GM23338 (cell line): ENCODE results near the gene TSPAN4.

Experiments used
- CREB1 ChIP-seq: fragments of 250-450 bp; sonication (Bioruptor Pico); IDR thresholded peaks from 2 replicates; pipeline ENCODE4 v1.5.0; 2020; ENCODE audit warnings: low read depth, mild to moderate bottlenecking, moderate library complexity
- EZH2 ChIP-seq: fragments of 200-600 bp; sonication (generic); IDR thresholded peaks from one replicate; pipeline ENCODE4 v1.8.0; 2017; ENCODE audit warnings: antibody characterized with exemption, mild to moderate bottlenecking, low read depth; ENCODE audit not compliant: unreplicated experiment
- EZH2phosphoT487 ChIP-seq: fragments of 200-600 bp; sonication (generic); IDR thresholded peaks from one replicate; pipeline ENCODE4 v1.8.1; 2018; ENCODE audit warnings: antibody characterized with exemption; ENCODE audit not compliant: unreplicated experiment
- JUNB ChIP-seq: IDR thresholded peaks from one replicate; pipeline ENCODE4 v1.6.1; 2016; ENCODE audit warnings: antibody characterized with exemption; ENCODE audit not compliant: unreplicated experiment
- NANOG ChIP-seq: IDR thresholded peaks from 2 replicates; pipeline ENCODE4 v1.6.1; 2016; ENCODE audit warnings: antibody characterized with exemption, borderline replicate concordance
- POLR2AphosphoS5 ChIP-seq: IDR thresholded peaks from 2 replicates; pipeline ENCODE4 v1.6.1; 2016; ENCODE audit warnings: antibody characterized with exemption, low read depth
- REST ChIP-seq: IDR thresholded peaks from one replicate; pipeline ENCODE4 v1.6.1; 2018; ENCODE audit warnings: antibody characterized with exemption; ENCODE audit not compliant: unreplicated experiment
- STAT1 ChIP-seq: IDR thresholded peaks from one replicate; pipeline ENCODE4 v1.6.1; 2016; ENCODE audit warnings: antibody characterized with exemption; ENCODE audit not compliant: unreplicated experiment
- ZNF114 ChIP-seq: fragments of 250-450 bp; sonication (Bioruptor Pico); IDR thresholded peaks from 2 replicates; pipeline ENCODE4 v1.5.0; 2020; ENCODE audit warnings: mild to moderate bottlenecking, moderate library complexity
- ZNF331 ChIP-seq: fragments of 250-450 bp; sonication (Bioruptor Pico); IDR thresholded peaks from 2 replicates; pipeline ENCODE4 v1.5.0; 2020; ENCODE audit warnings: low read depth, mild to moderate bottlenecking, moderate library complexity
- ZNF462 ChIP-seq: fragments of 250-450 bp; sonication (Bioruptor Pico); IDR thresholded peaks from 2 replicates; pipeline ENCODE4 v1.5.0; 2020; ENCODE audit warnings: mild to moderate bottlenecking, moderate library complexity
- TF ChIP-seq, protein P1 (sequence below), 2 experiments: fragments of 200-600 bp in 1 of 2; sonication (generic) in 1 of 2; conservative IDR thresholded peaks; 2 replicates each; pipeline versions ENCODE4 v1.5.1 to v1.6.1; 2016 to 2017; ENCODE audit warnings: antibody characterized with exemption in 2 of 2, low read depth in 2 of 2, mild to moderate bottlenecking in 2 of 2, moderate library complexity in 1 of 2
- TF ChIP-seq, protein P2 (sequence below): IDR thresholded peaks from 2 replicates; pipeline ENCODE4 v1.6.1; 2016; ENCODE audit warnings: antibody characterized with exemption

DNA sequence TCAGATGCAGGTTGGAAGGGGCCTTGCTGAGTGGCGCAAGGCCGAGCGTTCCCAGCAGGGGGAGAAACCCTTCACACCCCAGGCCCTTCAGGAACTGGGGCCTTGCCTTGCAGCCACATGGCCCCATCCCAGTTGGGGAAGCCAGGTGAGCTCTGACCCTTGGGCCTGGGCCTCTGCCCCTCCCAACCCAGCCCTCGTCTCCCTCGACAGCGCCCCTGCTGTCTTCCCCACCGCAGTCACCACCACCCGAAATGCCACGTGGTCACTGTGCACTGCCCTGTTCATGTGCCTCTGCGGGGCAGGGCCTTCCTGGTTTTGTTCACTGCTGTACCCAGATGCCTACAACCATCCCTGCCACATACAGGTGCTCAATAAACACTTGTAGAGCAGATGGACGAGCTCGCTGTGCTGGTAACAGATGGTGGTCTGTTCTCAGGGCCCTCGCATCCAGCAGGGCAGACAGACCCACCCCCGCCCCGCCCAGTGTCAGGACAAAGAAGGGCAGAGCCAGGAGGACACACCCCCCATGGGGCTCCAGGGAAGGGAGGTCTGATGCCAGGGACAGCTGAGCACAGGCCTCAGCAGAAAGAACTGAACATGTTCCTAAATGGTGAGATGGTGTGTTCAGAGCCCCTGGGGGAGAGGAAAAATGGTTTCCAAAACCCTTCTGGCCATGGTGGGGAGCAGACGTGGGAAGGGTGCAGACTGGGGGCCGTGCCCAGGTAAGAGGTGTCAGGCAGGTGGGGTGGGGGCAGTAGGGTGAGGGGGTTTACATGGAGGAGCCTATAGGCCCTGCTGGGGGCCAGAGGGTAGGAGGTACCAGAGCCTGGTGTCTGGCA, 4.0 kb upstream of the TSPAN4 start:
- TF ChIP-seq JUNB (no peak), EZH2phosphoT487 (no peak), POLR2AphosphoS5 (peak; percentile 56; the same call in 1 of the 2 replicates), CREB1 (CRISPR knock-in tag) (no peak), EZH2 (no peak), ZNF114 (CRISPR knock-in tag) (no peak), REST (no peak), STAT1 (no peak), NANOG (no peak), ZNF462 (CRISPR knock-in tag) (no peak), ZNF331 (no peak)
- TF ChIP-seq, protein P1, sequence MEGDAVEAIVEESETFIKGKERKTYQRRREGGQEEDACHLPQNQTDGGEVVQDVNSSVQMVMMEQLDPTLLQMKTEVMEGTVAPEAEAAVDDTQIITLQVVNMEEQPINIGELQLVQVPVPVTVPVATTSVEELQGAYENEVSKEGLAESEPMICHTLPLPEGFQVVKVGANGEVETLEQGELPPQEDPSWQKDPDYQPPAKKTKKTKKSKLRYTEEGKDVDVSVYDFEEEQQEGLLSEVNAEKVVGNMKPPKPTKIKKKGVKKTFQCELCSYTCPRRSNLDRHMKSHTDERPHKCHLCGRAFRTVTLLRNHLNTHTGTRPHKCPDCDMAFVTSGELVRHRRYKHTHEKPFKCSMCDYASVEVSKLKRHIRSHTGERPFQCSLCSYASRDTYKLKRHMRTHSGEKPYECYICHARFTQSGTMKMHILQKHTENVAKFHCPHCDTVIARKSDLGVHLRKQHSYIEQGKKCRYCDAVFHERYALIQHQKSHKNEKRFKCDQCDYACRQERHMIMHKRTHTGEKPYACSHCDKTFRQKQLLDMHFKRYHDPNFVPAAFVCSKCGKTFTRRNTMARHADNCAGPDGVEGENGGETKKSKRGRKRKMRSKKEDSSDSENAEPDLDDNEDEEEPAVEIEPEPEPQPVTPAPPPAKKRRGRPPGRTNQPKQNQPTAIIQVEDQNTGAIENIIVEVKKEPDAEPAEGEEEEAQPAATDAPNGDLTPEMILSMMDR (conservative IDR thresholded peaks at IDR 0.05; ENCODE audit: low read depth in 2 of 2) = peak; percentile 33 to 41
- TF ChIP-seq, protein P2, sequence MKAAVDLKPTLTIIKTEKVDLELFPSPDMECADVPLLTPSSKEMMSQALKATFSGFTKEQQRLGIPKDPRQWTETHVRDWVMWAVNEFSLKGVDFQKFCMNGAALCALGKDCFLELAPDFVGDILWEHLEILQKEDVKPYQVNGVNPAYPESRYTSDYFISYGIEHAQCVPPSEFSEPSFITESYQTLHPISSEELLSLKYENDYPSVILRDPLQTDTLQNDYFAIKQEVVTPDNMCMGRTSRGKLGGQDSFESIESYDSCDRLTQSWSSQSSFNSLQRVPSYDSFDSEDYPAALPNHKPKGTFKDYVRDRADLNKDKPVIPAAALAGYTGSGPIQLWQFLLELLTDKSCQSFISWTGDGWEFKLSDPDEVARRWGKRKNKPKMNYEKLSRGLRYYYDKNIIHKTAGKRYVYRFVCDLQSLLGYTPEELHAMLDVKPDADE = no peak
